ENCODE data around the gene SPINK9. TPM values are rescaled to one million over a fixed set of nuclear protein-coding genes. Genes with fewer than 3 reads are reported as not detected.
A peak's percentile ranks its signal among the peaks of the same experiment; 100 is the strongest.
"Not testable (repeated sequence)": the region's sequence is repeated elsewhere in the genome, so short reads cannot be mapped to it uniquely, and the experiment has no call there.

The SPINK9 gene, protein sequence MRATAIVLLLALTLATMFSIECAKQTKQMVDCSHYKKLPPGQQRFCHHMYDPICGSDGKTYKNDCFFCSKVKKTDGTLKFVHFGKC
- not detected for total RNA-seq

DNA sequence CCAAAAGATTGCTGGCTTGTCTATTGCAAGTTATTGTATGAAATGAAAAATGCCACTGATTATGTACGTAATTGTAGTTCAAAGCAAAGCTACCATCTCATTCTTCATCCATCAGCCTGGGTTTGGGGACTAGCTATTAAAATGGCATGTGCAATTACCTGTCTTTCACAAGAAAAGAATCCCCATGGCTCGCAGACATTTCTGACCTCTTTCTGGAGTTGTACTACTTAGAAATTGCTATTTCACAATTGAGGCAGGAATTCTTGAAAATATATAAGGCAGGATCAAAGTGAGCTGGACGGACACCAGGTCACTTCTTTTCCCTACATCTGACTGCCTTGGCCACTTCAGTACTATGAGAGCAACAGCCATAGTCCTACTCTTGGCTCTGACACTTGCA lies at the start of gene SPINK9:
SPINK9 (plus strand) TSS at position 301 of the 400 bp plus-strand sequence; CDS start at position 356, 55 bp downstream.
- no peak for DNase-seq
- no peaks in the 10 kb centered on the region for H3K27me3 Mint-ChIP-seq
- CTCF ChIA-PET: interaction anchor here (0.5 to 0.6 kb wide), 2 partner anchors 407 to 1031 kb away, joined by 3 to 4 read pairs; no protein-coding TSS in a partner anchor
- no peak within 1 kb of the TSS for H3K4me3 Mint-ChIP-seq
- no peaks in the 10 kb centered on the region for H3K4me1 Mint-ChIP-seq
- POLR2A ChIA-PET: no interaction called here
- H3K36me3 Mint-ChIP-seq (ENCODE audit: low read depth): no peaks in the 10 kb centered on the region
- no peak within 1 kb of the TSS for H3K27ac Mint-ChIP-seq
- peaks cover 2% of the 10 kb centered on the region for H3K9me3 Mint-ChIP-seq

DNA sequence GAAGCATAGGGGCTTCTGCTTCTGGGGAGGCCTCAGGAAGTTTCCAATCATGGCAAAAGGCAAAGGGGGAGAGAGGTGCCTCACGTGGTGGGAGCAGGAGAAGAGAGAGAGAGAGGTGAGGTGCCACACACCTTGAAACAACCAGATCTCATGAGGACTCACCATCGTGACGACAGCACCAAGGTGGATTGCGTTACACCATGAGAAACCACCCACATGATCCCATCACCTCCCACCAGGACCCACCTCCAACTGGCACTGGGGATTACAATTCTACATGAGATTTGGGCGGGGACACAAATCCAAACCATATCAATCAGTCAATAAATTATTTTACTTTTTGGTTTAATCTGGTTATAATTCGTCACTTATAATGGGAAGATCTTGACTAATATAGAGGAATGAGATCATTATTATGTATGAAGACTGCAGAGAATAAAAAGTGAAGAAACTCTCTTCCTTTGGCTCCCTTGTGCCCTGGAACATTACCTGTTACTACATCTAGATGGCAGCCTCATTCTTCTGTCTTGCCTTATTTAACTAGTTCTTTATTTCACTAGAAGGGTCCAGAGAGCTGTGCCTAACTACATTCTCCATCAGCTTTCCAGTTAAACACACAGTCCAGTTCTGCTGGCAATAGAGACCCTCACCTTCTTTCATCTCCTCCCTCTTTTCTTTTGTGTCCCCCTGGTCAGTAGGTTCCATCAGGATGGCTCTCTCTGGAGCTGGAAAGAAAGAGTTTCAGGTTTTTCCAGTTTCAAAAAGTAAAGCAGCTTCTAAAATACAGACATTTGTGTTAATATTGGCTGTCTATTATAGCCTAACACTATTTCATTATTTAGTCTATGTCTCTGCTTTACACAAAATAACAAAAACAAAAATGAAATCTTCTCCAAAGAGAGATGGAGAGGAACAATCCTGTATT lies 44.8 kb upstream of the SPINK9 start:
- Mint-ChIP-seq H3K4me1 (no peaks in the 10 kb centered on the region), H3K4me3 (no peak overlapping the region), H3K27me3 (no peaks in the 10 kb centered on the region), H3K9me3 (no peaks in the 10 kb centered on the region), H3K27ac (no peak overlapping the region), H3K36me3 (ENCODE audit: low read depth) (no peaks in the 10 kb centered on the region)
- DNase-seq: no peak
- ChIA-PET POLR2A (no interaction called here), CTCF (no interaction called here)

DNA sequence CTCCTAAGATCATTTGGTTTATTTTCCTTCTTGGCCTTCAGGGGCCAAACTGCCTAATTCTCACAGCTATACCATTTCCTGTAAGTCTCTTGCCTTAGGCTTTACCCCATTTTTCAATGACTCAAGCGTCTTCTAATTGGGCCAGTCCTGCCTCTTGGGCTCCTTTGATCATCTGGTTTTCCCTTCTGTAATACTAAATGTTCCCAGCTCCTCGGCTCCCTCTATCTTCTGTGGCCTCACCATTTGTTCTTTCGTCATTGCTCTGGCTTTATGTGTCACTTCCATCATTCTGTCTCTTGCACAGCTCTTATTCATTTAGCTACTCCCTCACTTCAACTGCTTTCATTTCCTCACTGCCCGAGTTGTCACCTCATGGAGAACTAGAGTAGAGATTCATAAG lies 37.6 kb upstream of the SPINK9 start:
- ChIA-PET POLR2A (no interaction called here), CTCF (no interaction called here)
- Mint-ChIP-seq H3K9me3 (no peaks in the 10 kb centered on the region), H3K36me3 (ENCODE audit: low read depth) (no peaks in the 10 kb centered on the region), H3K4me1 (no peaks in the 10 kb centered on the region), H3K4me3 (no peak overlapping the region), H3K27ac (no peak overlapping the region), H3K27me3 (no peaks in the 10 kb centered on the region)
- DNase-seq: no peak

DNA sequence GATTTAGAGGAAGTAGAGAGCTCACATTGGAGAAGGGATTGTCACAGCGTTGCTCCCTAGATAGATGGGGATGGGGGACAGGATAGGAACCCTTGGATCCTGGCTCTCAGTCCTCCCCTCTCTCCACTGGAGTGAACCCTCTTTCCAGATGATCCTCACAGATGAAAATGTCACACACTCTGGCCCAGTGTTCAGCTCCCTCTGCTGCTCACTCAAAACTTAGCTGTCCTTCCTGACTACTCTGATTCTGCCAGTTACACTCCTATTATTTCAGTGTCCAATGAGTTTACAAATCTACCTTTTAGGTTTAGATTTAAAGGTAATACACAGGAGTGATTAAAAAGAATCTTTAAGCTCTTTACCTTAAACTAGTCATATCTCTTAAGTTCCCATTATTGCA lies 28.9 kb upstream of the SPINK9 start:
- Mint-ChIP-seq H3K4me1 (no peaks in the 10 kb centered on the region), H3K36me3 (ENCODE audit: low read depth) (no peaks in the 10 kb centered on the region), H3K27me3 (no peaks in the 10 kb centered on the region), H3K9me3 (no peaks in the 10 kb centered on the region), H3K27ac (no peak overlapping the region), H3K4me3 (no peak overlapping the region)
- ChIA-PET POLR2A (no interaction called here), CTCF (no interaction called here)
- no peak for DNase-seq

DNA sequence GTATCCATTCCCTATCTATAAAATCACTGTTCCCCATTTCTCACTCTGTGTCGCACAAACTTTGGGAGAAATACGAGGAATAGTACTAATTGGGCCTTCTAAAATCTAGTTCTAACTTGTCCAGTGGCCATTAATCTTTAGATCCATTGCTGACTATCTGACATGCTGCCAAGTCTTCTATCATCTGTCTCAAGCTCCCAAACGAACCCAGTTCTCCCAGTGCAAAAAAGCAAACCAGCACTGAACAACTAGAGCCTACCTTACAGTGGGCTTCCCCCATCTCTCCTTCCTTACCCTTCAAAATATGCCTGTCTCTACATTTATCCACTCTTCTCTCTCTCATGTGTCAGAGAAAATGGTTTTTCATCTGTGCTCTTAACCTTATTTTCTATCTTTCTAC lies 26.3 kb upstream of the SPINK9 start:
- no peak for DNase-seq
- POLR2A ChIA-PET: no interaction called here
- Mint-ChIP-seq H3K4me1 (no peaks in the 10 kb centered on the region), H3K36me3 (ENCODE audit: low read depth) (no peaks in the 10 kb centered on the region), H3K4me3 (no peak overlapping the region), H3K27me3 (no peaks in the 10 kb centered on the region), H3K9me3 (no peaks in the 10 kb centered on the region), H3K27ac (no peak overlapping the region)
- CTCF ChIA-PET: no interaction called here

DNA sequence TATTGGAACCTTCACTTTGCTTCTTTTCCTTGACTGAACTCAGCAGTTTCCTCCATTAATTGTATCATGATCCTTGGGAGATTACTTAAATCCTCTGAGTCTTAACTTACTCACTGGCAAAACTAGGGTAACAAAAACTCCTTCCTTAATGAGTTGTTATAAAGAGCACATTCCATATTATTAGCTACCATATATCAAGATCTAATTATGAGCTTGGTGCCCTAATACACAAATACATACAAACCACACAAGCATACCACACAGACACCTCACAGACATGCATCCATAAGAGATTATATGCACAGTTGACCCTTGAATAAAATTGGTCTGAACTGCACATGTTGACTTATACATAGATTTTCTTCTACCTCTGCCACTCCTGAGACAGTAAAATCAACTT lies 25.6 kb upstream of the SPINK9 start:
- no peak for DNase-seq
- no peak overlapping the region for H3K27ac Mint-ChIP-seq

DNA sequence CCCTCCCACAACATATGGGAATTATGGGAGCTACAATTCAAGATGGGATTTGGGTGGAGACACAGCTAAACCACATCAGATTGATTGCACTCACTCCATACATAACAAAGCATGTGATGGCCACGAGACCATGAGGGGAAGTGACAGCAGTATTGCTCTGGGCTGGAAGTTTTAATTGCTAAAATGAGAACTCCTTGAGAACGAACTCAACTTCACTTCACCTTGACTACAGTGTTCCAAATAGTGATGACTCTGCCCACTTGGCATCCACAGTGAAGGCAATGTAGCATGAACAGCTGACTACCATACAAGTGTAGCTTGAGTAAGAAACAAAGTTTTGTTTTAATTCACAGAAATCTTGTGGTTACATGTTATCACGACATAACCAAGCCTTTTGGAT lies 23.9 kb upstream of the SPINK9 start:
- Mint-ChIP-seq H3K36me3 (ENCODE audit: low read depth) (no peaks in the 10 kb centered on the region), H3K4me3 (no peak overlapping the region), H3K9me3 (no peaks in the 10 kb centered on the region), H3K27ac (no peak overlapping the region), H3K4me1 (no peaks in the 10 kb centered on the region), H3K27me3 (no peaks in the 10 kb centered on the region)
- CTCF ChIA-PET: no interaction called here
- POLR2A ChIA-PET: no interaction called here
- DNase-seq: no peak

More for the DNA sequence above, 25.6 kb upstream of the SPINK9 start:
- H3K36me3 Mint-ChIP-seq (ENCODE audit: low read depth): no peaks in the 10 kb centered on the region
- POLR2A ChIA-PET: no interaction called here
- no peaks in the 10 kb centered on the region for H3K4me1 Mint-ChIP-seq
- H3K4me3 Mint-ChIP-seq: no peak overlapping the region
- no peaks in the 10 kb centered on the region for H3K27me3 Mint-ChIP-seq
- CTCF ChIA-PET: no interaction called here
- no peaks in the 10 kb centered on the region for H3K9me3 Mint-ChIP-seq

DNA sequence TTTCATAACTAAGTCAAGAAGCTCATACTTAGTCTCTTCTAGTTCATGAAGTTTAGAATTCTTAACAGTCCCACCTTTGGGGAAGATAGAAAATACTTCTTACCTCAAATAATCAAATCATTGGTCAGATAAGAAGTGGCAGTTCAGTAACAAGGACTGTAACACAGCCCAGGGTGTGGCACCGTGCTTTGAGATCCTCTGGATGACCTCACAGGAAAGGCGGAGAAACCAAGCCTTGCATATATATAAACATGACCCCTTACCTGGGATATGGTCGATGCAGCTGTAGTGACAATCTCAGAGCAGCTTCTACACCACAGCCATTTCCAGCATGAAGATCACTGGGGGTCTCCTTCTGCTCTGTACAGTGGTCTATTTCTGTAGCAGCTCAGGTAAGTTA lies 23.2 kb upstream of the SPINK9 start, which contains the start of gene SPINK7:
SPINK7 (plus strand) TSS at position 271 of the 400 bp plus-strand sequence; CDS start at position 332, 61 bp downstream.
- no peaks in the 10 kb centered on the region for H3K36me3 Mint-ChIP-seq (ENCODE audit: low read depth)
- CTCF ChIA-PET: no interaction called here
- no peaks in the 10 kb centered on the region for H3K4me1 Mint-ChIP-seq
- no peaks in the 10 kb centered on the region for H3K9me3 Mint-ChIP-seq
- no peak within 1 kb of the TSS for H3K4me3 Mint-ChIP-seq
- DNase-seq: no peak
- H3K27me3 Mint-ChIP-seq: no peaks in the 10 kb centered on the region
- no peak within 1 kb of the TSS for H3K27ac Mint-ChIP-seq
- POLR2A ChIA-PET: no interaction called here

DNA sequence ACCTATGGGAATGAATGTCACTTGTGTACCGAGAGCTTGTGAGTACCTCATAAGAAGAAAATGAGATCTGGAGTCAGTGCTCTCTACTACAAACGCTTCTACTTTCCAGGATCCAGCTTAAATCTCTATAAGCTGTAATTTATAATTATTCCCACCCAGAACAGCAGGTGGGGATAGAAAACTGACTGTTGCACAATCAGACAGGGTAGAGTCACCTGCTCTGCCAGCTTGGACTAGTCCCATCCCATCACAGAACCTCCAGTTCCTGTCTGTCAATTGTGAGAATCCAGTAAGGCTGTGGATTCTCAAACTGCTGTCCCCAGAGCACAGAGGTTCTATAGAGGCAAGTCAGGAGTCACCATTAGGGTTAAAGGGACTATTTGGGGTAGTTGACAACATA lies 21.2 kb upstream of the SPINK9 start:
- Mint-ChIP-seq H3K4me1 (no peaks in the 10 kb centered on the region), H3K9me3 (no peaks in the 10 kb centered on the region), H3K36me3 (ENCODE audit: low read depth) (no peaks in the 10 kb centered on the region), H3K27ac (no peak overlapping the region), H3K4me3 (no peak overlapping the region), H3K27me3 (no peaks in the 10 kb centered on the region)
- no peak for DNase-seq
- POLR2A ChIA-PET: no interaction called here
- CTCF ChIA-PET: no interaction called here

DNA sequence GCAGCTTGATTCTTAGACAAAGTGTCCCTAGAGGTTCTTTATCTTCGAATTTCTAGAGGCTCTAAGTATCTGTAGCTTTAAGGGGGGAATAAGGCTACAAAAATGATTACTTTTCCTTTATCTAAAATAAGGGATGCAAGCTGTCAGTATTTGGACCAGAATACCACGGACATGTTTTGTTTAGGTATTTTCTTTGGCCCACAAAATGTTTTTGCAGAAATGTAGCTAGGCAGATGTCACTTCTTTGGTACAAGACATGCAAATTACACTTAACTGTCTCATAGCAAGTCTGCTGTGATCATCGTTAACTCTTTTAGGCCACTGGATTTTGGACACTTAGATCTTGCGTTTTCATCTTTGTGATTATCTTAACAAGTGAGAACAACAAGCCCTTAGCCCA lies 20.6 kb upstream of the SPINK9 start:
- no peak for DNase-seq
- Mint-ChIP-seq H3K27ac (no peak overlapping the region), H3K4me3 (no peak overlapping the region), H3K9me3 (peaks cover 4% of the 10 kb centered on the region), H3K27me3 (no peaks in the 10 kb centered on the region), H3K36me3 (ENCODE audit: low read depth) (no peaks in the 10 kb centered on the region), H3K4me1 (no peaks in the 10 kb centered on the region)
- ChIA-PET POLR2A (no interaction called here), CTCF (no interaction called here)

DNA sequence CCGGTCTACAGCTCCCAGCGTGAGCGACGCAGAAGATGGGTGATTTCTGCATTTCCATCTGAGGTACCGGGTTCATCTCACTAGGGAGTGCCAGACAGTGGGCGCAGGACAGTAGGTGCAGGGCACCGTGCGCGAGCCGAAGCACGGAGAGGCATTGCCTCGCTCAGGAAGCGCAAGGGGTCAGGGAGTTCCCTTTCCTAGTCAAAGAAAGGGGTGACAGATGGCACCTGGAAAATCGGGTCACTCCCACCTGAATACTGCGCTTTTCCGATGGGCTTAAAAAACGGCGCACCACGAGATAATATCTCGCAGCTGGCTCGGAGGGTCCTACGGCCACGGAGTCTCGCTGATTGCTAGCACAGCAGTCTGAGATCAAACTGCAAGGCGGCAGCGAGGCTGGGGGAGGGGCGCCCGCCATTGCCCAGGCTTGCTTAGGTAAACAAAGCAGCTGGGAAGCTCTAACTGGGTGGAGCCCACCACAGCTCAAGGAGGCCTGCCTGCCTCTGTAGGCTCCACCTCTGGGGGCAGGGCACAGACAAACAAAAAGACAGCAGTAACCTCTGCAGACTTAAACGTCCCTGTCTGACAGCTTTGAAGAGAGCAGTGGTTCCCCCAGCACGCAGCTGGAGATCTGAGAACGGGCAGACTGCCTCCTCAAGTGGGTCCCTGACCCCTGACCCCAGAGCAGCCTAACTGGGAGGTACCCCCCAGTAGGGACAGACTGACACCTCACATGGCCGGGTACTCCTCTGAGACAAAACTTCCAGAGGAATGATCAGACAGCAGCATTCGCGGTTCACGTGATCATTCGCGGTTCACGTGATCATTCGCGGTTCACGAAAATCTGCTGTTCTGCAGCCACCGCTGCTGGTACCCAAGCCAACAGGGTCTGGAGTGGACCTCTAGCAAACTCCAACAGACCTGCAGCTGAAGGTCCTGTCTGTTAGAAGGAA lies 15.1 kb upstream of the SPINK9 start:
- H3K27me3 Mint-ChIP-seq, DNase-seq, CTCF ChIA-PET: not testable (repeated sequence)

DNA sequence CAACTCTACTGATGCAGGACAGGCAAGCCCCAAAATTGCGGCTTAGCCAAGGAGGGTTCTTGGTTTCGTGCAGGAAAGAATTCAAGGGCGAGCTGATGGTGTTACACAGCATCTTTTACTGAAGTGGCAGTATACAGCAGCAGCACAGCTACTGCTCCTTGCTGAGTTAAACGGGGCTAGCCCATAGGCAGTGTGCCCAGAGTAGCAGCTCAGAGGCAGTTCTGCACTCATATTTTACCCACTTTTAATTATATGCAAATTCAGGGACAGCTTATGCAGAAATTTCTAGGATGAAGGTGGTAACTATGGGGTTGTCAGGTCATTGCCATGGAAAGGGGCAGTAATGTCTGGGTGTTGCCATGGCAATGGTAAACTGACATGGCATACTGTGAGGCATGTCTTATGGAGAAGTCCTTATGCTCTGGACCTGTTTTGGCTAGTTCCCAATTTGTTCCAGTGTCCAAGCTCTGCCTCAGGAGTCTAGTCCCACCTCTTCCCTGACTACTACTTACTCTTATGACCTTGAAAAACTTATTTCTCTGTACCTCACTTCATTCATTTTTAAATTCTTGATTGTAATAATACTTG lies 2.0 kb upstream of the SPINK9 start:
- ChIA-PET POLR2A (no interaction called here), CTCF (no interaction called here)
- Mint-ChIP-seq H3K27ac (no peak overlapping the region), H3K27me3 (no peaks in the 10 kb centered on the region), H3K36me3 (ENCODE audit: low read depth) (no peaks in the 10 kb centered on the region), H3K4me3 (no peak overlapping the region), H3K9me3 (peaks cover 2% of the 10 kb centered on the region), H3K4me1 (no peaks in the 10 kb centered on the region)
- DNase-seq: no peak

More for the DNA sequence above, 15.1 kb upstream of the SPINK9 start:
- Mint-ChIP-seq H3K27ac (peak overlapping the region; percentile 73), H3K4me3 (peak overlapping the region; percentile 59)
- POLR2A ChIA-PET; H3K36me3 Mint-ChIP-seq (ENCODE audit: low read depth); H3K4me1 Mint-ChIP-seq; H3K9me3 Mint-ChIP-seq: not testable (repeated sequence)

All from activated CD4-positive, alpha-beta T cell treated with anti-CD3 and anti-CD28 coated beads, Interleukin-2, amount 10 ng/mL, durations not matched to agents 7 days and 5 days (primary cell).